Measurements from ENCODE around the gene GDPD5.

DNA sequence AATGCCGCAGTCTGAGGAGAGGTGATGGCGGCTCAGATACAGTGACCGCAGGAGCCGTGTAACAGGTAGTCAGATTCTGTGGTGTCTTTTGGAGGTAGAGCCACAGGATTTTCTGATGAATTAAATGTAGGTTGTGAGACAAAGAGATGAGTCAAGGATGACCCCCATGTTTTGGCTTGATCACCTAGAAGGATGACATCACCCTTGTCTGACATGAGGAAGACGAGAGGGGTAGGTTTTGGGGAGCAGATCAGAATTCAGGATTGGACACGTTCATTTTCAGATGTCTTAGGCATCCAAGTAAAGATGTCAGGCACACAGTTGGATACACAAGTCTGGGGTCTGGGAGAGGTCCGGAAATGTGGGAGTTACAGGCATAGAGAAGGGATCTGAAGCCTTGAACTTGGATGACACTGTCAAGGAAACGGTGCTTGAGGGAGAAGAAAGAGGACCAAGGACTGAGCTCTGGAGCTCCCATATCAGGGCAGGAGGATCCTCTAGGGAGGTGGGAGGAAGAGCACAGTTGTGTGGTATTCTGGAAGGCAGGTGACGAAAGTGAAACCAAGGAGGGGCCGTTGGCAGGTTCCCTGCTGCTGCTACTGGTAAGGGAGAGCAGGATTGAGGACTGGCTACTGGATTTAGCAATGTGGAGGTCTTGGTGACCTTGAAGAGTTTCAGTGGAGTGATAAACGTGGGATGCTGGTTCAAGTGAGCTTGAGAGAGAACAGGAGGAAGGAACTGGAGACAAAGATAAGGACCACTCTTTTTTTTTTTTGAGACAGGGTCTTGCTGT is 12.6 kb upstream of the GDPD5 start:
- TF ChIP-seq CTCF (IDR thresholded peaks at IDR 0.05; ENCODE audit: extremely low read depth in 1 of 2, insufficient read depth in 1 of 2, low read depth in 1 of 2, low read length in 2 of 2) (no peak), EZH2 (IDR thresholded peaks at IDR 0.05; ENCODE audit: borderline replicate concordance, low read depth, low read length, severe bottlenecking) (no peak), POLR2AphosphoS5 (IDR thresholded peaks at IDR 0.05; ENCODE audit: insufficient read depth, low read depth, low read length) (no peak), POLR2A (IDR thresholded peaks at IDR 0.05; ENCODE audit: low read depth, low read length) (no peak)

Data from endothelial cell of umbilical vein (primary cell).